Prostate gland (tissue), 2 donors: ENCODE measurements around the gene RRAS.

Experiments used
- CTCF ChIP-seq, 4 experiments: fragments of 200-600 bp in 2 of 4; fragments of 450-650 bp in 2 of 4; sonication (generic) in 2 of 4; IDR thresholded peaks; 1 replicate in 3 of 4; 2 replicates in 1 of 4; pipeline ENCODE4 v1.5.1; 2016 to 2019; ENCODE audit warnings: antibody characterized with exemption in 4 of 4, mild to moderate bottlenecking in 2 of 4, moderate library complexity in 2 of 4
- POLR2AphosphoS5 ChIP-seq: sonication (generic); formaldehyde crosslinking; IDR thresholded peaks from one replicate; pipeline ENCODE4 v1.6.1; 2017; ENCODE audit warnings: antibody characterized with exemption

- TF ChIP-seq CTCF (IDR thresholded peaks at IDR 0.05) (no peak), POLR2AphosphoS5 (no peak)
Observed at GRCh38 chr19:49658566-49659442, 18.9 kb upstream of the RRAS start.
